ENCODE results near the gene LPP. TPM values are rescaled to one million over a fixed set of nuclear protein-coding genes. Genes with fewer than 3 reads are reported as not detected.

LPP gene
- total and polyA plus RNA-seq, 10 of the 15 experiments (the other 5 are each of a cell fraction or from before 2014, with no cell fraction given): under 0.01 to 0.62 (median 0.03) TPM

DNA sequence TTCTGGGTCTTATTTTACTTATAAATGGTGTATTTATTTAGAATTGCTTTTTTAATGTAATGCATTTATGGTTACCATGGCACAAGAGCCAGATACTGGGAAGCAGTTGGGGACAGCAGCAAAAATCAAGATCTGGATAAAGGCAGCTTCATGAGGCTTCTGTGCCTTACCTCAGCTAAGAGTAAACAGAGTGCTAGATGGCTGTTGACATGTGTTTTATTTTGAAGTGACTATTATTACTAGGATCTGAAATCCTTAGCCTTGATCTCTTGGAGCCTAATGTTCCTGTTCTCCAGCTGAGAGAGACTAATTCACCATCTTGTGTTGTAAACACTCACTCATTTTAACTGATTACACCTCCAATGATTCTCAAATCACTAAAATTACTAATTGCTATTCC is 317.8 kb downstream of the LPP start (continued):
- TF ChIP-seq SMC3 (IDR thresholded peaks at IDR 0.05; ENCODE audit: borderline replicate concordance, low read length) (no peak), ZNF24 (IDR thresholded peaks at IDR 0.05) (no peak)

DNA sequence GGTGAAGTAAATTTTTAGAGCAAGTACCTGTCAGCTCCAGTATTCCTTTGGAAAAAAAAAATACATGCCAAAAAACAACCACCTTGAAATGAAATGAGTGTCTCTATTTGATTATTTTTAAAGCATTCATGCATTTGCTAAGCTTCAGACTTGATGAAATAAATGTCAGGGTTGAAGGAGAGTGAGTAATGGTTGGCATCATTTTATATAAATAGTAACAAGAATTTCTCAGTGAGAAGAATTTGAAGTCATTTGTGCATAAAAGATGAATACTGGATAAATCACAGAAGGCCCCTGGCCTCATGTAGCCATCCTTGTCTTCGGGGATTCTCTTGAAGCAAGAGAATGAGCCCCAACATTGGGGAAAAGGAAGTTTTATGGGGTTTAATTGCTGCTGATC is 318.4 kb downstream of the LPP start:
- ChIA-PET CTCF (no interaction called here), SMC1A (ENCODE audit: uncharacterized antibody, unreplicated experiment) (no interaction called here), RAD21 (ENCODE audit: unreplicated experiment) (no interaction called here), POLR2A (no interaction called here)
- Histone ChIP-seq H3K9me3 (replicated peaks; ENCODE audit: control insufficient read depth, insufficient read depth, low read length) (no peaks in the 10 kb centered on the region; the same call in 2 of the 3 replicates), H3K4me1 (ENCODE audit: control insufficient read depth, insufficient read depth, low read length) (no peaks in the 10 kb centered on the region), H2AFZ (ENCODE audit: control insufficient read depth, low read depth, low read length) (no peak overlapping the region), H3K9ac (ENCODE audit: control insufficient read depth, insufficient read depth, low read length) (no peak overlapping the region), H3K27ac (ENCODE audit: control insufficient read depth, insufficient read depth) (no peak overlapping the region), H3K36me3 (ENCODE audit: control insufficient read depth in 2 of 2, insufficient read depth in 2 of 2, low read length in 1 of 2) (no peaks in the 10 kb centered on the region), H3K27me3 (replicated peaks in 1 of 2; ENCODE audit: control insufficient read depth in 2 of 2, insufficient read depth in 2 of 2, low read length in 1 of 2) (peaks cover 0 to 3% of the 10 kb centered on the region in 2 experiments; a peak in 2 of 4 replicates), H3K79me2 (ENCODE audit: control insufficient read depth, insufficient read depth, low read length) (no peaks in the 10 kb centered on the region), H4K20me1 (ENCODE audit: control insufficient read depth, insufficient read depth) (no peaks in the 10 kb centered on the region), H3K4me3 (no peak overlapping the region), H3K4me2 (ENCODE audit: control insufficient read depth, insufficient read depth) (no peak overlapping the region)
- TF ChIP-seq BHLHE40 (IDR thresholded peaks at IDR 0.05; ENCODE audit: borderline replicate concordance in 1 of 2, low read depth in 2 of 2, low read length in 1 of 2): no peak
- TF ChIP-seq RCOR1 (conservative IDR thresholded peaks at IDR 0.05; ENCODE audit: low read depth, low read length): no peak
- TF ChIP-seq, protein P1, sequence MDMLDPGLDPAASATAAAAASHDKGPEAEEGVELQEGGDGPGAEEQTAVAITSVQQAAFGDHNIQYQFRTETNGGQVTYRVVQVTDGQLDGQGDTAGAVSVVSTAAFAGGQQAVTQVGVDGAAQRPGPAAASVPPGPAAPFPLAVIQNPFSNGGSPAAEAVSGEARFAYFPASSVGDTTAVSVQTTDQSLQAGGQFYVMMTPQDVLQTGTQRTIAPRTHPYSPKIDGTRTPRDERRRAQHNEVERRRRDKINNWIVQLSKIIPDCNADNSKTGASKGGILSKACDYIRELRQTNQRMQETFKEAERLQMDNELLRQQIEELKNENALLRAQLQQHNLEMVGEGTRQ (IDR thresholded peaks at IDR 0.05; ENCODE audit: borderline replicate concordance, low read depth, low read length): no peak
- no peak for TF ChIP-seq ZNF384 (IDR thresholded peaks at IDR 0.05; ENCODE audit: borderline replicate concordance, low read depth, low read length)
- WGBS (ENCODE audit: insufficient coverage, insufficient replicate concordance, low lambda C conversion rate, missing lambda C conversion rate): 0% methylated on average over 1 of the region's 1 CpG
- no peak for DNase-seq (ENCODE audit: low read depth, low spot score)
- ATAC-seq: no peak
- no peak for FAIRE-seq
- intact Hi-C loops (cut with micrococcal nuclease; ENCODE audit: unreplicated experiment) (no loop called here), in situ Hi-C loops (cut with MboI) (no loop called here)
- BruUV-seq (replicated peaks): no TSS peak

Measured in GM12878 (cell line).